GM12892 (cell line): ENCODE measurements around the gene ATXN7.

ENCODE experiments used
- POLR2A ChIP-seq: IDR thresholded peaks from 2 replicates; pipeline ENCODE4 v1.6.1; 2011; ENCODE audit warnings: low read depth, low read length, control low read depth
- POLR2AphosphoS5 ChIP-seq: IDR thresholded peaks from 2 replicates; pipeline ENCODE4 v1.6.1; 2011; ENCODE audit warnings: low read depth, low read length, control low read depth
- TAF1 ChIP-seq: IDR thresholded peaks from 2 replicates; pipeline ENCODE4 v1.6.1; 2011; ENCODE audit warnings: low read depth, mild to moderate bottlenecking, control low read depth, low read length, borderline replicate concordance

GRCh38 chr3:63855333-63855940 is 8.2 kb upstream of the ATXN7 start:
- TF ChIP-seq POLR2A (no peak), TAF1 (no peak), POLR2AphosphoS5 (no peak)
